Activated T-cell treated with anti-CD3 and anti-CD28 coated beads for 24 hours (primary cell): ENCODE data around the gene HTR3C.

Experiments
- DNase-seq: peaks from one replicate; pipeline ENCODE4 v3.0.0-alpha.2; 2020; ENCODE audit warnings: low read depth

The HTR3C gene

GRCh38 chr3:184092199-184092598 is 39.4 kb downstream of the HTR3C start:
- no peak for DNase-seq

- DNase-seq = no peak
Measured at GRCh38 chr3:184096811-184097383, 44.0 kb downstream of the HTR3C start, which contains the start of gene HTR3E. Gene HTR3E, plus strand, starts transcription at chr3:184097064. Its CDS starts 466 bp downstream, at chr3:184097530.

- DNase-seq = no peak
Measured at GRCh38 chr3:184097556-184097955, 44.7 kb downstream of the HTR3C start.

GRCh38 chr3:184099806-184100686 is 47.2 kb downstream of the HTR3C start:
- no peak for DNase-seq
